Testis (tissue), 2 donors: ENCODE results near the gene DHRS3.

Experiments
- POLR2A ChIP-seq: fragments of 450-650 bp; IDR thresholded peaks from one replicate; pipeline ENCODE4 v1.6.1; 2017; ENCODE audit warnings: antibody characterized with exemption, mild to moderate bottlenecking, moderate library complexity
- TF ChIP-seq, protein P1 (sequence below), 3 experiments: fragments of 450-650 bp in 2 of 3; fragments of 200-600 bp in 1 of 3; sonication (generic) in 1 of 3; IDR thresholded peaks; one replicate each; pipeline ENCODE4 v1.5.1; 2016 to 2019; ENCODE audit warnings: antibody characterized with exemption in 3 of 3, mild to moderate bottlenecking in 2 of 3, moderate library complexity in 1 of 3

DNA sequence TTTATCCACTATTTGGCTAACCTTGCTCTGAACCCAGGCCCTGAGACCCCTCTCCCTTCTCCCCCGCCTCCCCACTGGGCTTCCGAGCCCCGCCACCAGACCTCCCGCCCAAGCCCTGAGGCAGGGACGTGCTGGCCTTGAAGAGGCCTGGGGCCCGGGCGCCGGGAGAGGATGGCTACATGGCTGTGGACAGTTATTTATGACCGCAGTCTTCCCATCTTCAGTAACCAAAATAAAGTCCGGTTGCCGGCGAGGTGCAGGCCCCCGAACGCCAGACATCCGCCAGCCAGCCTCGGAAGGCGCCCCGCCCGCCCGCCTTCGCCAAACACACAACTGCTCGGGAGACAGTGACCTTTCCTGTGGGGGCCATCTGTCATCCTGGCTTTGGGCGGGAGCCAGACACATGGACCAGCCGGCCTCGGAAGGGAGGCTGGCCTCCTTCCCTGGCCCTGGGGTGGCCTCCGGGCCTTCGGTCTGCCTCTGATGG, 69.0 kb downstream of the DHRS3 start:
- TF ChIP-seq, protein P1, sequence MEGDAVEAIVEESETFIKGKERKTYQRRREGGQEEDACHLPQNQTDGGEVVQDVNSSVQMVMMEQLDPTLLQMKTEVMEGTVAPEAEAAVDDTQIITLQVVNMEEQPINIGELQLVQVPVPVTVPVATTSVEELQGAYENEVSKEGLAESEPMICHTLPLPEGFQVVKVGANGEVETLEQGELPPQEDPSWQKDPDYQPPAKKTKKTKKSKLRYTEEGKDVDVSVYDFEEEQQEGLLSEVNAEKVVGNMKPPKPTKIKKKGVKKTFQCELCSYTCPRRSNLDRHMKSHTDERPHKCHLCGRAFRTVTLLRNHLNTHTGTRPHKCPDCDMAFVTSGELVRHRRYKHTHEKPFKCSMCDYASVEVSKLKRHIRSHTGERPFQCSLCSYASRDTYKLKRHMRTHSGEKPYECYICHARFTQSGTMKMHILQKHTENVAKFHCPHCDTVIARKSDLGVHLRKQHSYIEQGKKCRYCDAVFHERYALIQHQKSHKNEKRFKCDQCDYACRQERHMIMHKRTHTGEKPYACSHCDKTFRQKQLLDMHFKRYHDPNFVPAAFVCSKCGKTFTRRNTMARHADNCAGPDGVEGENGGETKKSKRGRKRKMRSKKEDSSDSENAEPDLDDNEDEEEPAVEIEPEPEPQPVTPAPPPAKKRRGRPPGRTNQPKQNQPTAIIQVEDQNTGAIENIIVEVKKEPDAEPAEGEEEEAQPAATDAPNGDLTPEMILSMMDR (IDR thresholded peaks at IDR 0.05): no peak
- no peak for TF ChIP-seq POLR2A
